ENCODE measurements around the gene ZEB2.
"Not testable (repeated sequence)": the region's sequence is repeated elsewhere in the genome, so short reads cannot be mapped to it uniquely, and the experiment has no call there.

The ZEB2 gene

DNA sequence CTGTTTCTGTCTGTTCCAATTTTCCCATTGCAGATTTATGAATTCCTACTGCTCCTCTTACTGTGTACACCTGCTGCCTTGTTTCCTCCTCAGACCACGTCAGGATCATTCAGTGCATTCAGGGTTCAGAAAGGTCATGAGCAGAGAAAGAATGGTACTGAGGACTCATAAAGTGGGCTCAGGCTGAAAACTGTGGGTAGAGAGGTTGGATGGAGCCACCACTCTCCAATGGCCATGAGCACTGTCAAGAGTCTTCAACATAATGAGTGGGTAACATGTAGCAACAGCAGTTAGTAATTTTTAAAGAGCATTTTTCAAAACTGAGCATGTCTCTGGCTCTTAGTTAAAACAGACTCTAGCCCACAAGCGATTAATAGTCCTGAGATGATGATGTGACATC lies 138.2 kb downstream of the ZEB2 start:
- DNase-seq (ENCODE audit: low spot score) = no peak

DNA sequence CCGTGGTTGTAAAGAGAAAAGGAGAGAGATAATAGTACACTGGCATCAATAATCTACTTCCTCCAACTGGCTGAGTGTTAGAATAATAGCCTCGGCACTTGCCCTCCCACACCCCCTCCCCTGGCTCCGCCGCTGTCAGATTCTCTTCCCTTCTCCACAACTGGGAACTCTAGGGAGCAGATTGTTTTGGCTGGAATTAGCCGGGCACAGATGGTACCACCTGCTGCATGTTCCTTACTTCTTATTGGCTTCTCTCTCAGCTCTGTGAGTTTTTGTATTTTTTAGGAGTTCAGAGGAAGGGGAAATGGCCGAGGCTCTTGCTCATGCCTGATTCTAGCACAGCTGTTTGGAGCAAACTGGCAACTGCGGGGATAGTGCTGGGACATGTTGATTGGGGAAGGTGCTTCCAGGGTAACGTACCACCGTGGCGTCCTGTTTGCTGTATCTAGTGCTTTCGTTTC lies 140.0 kb downstream of the ZEB2 start:
- DNase-seq (ENCODE audit: low spot score) = no peak

DNA sequence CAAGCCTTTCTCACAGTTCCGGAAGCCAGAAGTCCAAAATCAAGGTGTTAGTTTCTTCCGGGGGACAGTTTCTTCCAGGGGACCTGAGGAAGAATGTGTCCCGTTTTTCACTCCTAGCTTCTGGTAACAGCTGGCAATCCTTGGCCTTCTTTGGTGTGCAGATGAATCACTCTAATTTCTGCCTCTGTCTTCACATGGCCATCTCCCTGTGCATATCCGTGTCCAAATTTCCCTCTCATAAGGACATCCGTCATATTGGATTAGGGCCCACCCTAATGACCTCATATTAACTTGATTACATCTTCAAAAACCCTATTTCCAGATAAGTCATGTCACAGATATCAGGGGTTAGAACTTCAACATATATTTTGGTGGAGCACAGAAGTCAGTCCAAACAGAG lies 141.4 kb downstream of the ZEB2 start:
- DNase-seq (ENCODE audit: low spot score) = no peak

DNA sequence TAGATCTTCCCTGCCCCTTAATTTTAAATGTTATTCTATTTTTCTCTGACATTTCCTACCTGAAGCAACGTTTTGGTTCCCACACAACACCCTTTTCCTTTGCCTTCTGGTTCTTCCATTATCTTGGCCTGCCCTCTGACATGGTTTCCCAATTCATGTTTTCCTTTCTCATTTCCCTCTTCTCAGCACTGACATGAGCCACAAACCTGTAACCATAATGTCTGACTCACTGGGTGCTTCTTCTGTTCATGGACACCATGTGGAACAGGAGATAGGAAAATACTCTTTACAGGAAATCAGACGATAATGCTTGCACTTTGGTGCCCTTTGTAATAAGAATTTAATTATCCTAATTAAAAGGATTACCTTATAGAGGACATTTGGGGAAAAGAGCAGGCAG lies 142.0 kb downstream of the ZEB2 start:
- no peak for DNase-seq (ENCODE audit: low spot score)

DNA sequence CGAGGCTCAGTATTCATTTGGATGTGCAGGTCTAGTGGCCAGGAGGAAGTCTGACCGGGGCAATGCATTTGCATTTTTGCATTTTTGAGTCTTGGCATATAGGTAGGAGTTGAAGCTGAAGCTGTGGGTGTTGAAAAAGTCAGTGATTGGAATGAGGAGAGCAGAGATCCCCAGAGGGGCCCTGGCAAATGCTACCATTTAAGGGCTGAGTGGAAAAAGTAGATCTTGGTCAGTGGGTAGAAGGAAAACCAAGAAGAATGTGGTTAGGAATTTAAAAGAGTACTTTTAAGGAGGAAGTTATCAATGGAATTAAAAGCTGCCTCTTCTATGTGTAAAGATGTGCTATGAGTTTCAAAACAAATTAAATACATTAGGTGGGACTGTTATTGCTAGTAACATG lies 143.0 kb downstream of the ZEB2 start:
- no peak for DNase-seq (ENCODE audit: low spot score)

DNA sequence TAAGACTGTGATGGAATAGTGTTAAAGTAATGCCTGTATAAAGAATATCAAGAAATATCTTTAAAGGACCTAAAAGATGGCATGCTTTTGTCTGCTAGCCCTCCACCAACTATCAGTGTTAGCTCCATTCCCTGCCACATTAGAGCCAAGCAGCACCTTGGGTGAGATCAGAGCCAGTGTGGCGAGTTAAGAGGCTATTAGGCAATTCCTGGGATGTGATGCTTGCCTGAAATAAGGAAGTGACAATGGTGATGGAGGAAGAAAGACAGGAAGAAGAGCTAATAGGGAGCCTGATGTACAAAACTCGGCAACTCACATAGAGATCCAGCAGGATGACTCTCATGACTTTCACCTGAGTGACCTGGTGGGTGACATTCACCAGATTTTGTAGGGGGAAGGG lies 143.5 kb downstream of the ZEB2 start:
- DNase-seq (ENCODE audit: low spot score) = no peak

DNA sequence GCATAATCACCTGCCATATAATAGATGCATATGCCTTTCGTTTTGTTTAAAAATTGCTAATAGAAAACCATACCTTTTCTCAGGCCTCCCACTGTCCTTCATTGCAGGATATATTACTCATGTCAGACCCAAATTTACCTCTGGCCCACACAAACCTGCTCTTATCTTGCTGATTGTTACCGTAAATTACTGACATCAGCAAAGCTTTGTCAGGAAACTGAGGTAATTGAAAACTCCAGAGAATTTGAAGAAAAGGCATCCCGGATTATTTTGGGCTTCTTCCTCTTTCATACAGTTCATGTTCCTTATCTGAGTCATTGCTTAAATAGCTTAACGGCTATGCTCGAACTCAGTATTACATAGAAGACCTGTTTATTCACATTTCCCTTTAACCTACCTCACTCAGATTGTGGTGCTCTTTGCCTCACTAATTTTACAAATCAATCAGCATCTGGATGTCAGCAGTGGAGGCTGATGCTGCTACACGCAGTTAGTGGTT lies 145.7 kb downstream of the ZEB2 start:
- DNase-seq (ENCODE audit: low spot score) = no peak

DNA sequence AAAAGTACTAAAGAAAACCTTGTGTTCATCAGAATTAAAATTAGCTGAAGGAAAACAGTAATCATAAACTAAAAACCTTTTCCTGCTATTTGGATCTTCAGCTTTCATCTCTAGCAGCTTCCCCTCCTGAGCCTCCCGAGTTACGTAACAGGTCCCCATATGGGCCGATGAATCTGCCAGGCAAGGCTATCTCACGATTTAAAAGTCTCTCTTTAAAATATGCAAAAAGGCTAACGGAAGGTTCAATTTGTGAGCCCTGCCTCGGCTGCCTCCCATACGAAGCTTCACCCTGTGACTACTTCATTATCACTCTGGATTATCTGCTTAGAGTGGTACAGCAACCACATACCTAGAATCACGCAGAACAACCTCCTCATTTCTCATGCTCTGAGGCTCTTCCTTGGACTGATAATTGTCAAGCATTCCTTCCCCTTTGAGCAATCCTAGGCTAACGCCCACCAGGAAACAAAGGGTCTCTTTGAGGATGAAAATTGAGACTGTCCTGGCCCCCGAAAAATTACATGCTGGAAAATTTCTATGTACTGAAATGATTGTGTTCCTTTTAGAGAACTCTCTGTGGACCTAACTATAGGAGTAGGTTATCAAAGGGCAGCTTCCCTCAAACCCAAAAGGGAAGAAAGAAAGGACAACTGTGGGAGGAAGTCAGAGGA lies 147.4 kb downstream of the ZEB2 start:
- DNase-seq (ENCODE audit: low spot score) = no peak

DNA sequence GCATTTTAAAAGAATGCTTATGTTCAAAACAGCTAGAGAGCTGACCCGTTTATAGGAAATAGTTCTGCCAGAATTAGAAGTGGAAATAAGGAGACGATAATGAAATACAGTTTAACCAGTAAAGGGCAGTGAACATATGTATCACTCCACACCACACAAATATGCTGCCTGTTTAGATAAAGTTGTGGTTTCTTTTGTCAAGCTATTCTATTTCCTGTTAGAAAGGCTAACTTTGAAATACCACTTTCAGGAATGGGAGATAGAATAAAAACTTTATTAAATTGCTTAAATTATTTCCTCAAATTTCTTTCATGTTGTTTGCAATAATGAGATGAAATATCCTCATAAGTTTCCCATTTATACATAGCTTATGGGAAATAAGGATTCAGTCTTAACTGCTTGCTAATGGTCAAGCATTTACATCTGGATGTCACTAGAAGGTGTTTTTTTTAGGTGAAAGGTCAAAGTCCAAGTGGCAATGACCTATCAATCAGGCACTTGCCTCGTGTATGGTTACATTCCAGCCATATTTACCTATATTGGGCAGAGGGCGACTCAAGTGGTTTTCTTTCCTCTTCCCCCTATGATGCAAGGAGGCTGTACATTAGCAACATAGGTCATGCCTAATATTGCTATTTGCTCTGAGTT lies 148.9 kb downstream of the ZEB2 start:
- DNase-seq (ENCODE audit: low spot score) = no peak

DNA sequence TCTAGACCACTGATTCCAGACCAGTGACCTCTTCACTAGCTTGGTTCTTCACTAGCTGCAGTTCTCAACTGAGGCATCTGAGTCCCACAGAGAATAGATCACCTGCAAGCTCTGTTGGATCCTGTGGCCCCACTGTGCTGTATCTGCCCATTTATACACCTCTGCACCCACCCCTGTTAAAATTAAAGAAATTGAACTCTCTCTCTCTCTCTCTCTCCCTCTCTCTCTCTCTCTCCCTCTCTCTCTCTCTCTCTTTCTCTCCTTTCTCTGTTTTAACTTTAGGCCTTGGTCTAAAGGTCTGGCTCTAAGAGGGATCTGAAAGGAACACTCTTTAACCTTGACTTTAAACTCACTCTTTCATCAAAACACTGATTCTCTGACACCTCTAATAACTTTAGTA lies 150.5 kb downstream of the ZEB2 start:
- no peak for DNase-seq (ENCODE audit: low spot score)

DNA sequence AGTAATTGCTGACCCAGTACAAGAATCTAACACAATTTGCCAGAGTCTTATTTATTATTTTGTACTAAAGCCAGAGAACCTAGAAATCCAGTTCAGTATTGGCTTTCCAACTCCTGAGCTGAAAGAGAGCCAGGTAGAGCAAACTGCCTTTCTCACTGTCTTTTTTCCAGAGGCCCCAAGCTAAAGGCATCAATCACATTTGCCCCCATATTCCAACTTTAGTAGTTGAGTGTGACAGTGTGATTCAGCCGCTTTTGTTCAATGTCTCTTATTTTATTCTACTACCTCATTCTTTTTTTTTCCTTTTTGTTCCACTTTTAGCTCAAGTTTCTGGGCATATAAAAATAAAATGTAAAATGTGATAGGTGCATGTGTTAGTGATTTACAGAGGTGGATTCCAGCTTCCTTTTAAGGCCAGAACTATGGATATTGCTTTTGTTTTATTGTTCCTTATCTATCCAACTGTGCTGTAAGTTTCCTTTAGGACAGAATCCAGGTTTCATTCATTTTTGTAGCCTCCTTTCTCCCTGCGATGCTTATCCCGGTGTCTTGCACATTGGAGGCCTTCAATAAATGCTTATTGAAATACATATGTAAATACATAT lies 153.0 kb downstream of the ZEB2 start:
- DNase-seq (ENCODE audit: low spot score) = no peak

DNA sequence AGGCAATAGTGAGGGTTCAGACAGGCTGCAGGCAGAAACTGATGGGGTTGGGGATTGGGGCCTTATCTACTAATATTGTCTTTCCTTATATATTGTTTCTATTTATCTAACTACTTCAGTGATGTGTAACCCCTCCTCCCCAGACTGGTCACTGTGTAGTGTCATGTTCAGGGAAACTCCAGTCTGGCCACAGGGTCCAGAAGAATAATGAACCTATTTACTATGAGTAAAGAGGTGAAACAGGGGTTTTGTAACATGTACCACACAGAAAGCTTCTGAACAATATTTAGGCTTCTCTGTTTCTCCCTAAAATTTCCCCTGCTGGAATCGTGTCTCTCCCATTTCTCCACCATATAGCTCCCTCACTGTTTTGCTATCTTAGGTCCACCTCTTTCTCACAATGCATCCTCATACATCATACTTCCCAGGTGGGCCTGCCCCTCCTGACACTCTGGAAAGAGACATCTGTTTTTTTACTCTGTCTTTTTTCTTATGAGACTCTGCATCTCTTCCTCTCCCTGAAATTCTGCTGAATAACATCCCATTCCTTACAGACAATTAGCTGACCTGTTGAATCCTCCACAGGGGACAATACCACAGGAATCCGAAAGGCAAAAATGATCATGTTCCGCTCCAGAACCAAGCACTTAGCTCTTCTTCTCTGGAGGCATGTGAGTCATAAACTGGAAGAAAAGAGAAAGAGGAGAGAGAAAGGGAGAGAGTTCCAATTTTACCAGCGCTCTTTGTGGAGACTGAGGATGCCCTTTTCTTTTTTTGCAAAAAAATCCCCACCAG lies 154.8 kb downstream of the ZEB2 start:
- no peak for DNase-seq (ENCODE audit: low spot score)

DNA sequence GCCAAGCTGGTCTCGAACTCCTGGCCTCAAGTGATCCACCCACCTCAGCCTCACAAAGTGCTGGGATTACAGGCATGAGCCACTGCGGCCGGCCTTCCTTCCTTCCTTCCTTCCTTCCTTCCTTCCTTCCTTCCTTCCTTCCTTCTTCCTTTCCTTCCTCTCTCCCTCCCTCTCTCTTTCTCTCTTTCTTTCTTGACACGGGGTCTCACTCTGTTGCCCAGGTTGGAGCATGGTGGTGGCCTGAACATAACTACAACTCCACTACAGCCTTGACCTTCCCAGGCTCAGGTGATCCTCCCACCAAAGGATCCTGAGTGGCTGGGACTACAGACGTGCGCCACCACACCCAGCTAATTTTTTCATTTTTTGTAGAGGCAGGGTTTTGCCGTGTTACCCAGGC lies 155.7 kb downstream of the ZEB2 start:
- DNase-seq (ENCODE audit: low spot score) = not testable (repeated sequence)

DNA sequence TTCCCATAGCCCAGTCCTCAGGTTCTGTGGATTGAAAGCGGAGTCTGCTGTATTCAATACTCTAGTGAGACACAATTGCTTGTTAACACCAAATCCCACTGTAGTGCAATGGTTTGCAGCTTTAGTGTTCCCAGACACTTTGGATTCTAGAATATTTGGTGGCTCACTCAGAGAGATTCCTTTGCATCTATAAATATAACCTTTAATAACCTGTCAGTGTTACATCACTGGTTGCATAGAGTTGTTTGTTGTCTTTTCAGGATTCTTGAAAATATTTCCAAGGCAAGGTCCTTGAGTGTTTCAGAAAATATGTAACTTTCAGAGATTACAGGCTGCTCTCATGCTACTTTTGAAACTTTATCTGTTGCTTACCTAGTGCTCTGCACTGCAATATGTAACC lies 157.5 kb downstream of the ZEB2 start:
- peak; percentile 56 for DNase-seq (ENCODE audit: low spot score)

DNA sequence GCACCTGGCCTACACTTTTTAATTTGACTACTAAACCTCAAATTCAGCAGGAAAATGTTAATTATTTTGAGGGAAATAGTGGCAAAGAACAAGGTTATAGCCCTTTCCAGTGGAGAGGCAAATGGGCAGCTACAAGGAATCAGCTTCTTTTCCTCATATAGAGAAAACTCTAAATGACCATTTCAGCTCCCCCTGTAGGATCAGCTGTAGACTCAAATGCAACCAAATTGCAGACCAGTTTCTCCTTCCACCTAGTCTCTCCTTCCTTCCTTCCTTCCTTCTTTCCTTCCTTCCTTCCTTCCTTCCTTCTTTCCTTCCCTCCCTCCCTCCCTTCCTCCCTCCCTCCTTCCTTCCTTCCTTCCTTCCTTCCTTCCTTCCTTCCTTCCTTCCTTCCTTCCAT lies 158.2 kb downstream of the ZEB2 start:
- DNase-seq (ENCODE audit: low spot score) = no peak

DNA sequence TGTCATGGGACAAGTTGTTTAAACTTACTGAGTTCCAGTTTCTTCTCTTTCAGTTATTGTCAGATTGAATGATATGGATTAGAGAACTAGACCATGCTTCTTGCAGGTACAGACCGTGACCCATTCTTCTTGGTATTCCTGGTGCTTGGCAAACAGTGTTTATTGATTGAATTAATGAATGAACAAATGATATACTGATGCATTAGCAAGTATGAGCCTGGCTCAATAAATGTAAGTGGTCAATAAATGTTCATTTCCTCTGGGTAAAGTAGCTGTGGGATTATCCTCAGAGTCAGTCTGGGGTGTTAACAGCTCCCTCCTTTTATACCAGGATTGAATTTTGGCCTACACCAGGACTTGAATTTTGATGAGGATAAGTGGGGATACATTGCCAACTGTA lies 160.2 kb downstream of the ZEB2 start:
- DNase-seq (ENCODE audit: low spot score) = no peak

DNA sequence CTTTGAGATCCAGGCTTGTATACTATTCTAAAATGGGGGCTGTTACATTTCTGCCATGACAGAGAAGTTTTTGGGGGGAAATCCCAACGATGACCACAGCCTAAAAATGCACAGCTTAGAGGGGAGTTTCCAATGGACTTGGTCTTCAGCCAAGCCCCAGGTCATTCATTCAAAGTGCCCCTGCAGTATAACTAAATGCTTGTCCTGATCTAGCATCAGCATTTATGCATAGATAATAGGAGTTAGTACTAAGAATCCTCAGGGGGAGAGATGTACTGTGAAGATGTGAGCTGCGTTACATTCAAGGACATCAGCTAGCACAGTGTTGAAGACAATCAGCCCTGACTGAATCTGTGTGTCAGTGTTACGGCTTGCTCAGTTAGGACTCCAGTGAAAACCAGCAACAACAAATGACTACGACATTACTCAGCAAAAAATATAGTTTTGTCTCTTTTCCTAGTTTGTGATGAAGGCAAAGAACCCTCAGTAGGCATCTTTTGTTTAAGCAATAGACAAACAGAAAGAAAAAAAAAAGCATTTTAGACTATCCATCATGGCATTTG lies 160.9 kb downstream of the ZEB2 start:
- DNase-seq (ENCODE audit: low spot score) = no peak

DNA sequence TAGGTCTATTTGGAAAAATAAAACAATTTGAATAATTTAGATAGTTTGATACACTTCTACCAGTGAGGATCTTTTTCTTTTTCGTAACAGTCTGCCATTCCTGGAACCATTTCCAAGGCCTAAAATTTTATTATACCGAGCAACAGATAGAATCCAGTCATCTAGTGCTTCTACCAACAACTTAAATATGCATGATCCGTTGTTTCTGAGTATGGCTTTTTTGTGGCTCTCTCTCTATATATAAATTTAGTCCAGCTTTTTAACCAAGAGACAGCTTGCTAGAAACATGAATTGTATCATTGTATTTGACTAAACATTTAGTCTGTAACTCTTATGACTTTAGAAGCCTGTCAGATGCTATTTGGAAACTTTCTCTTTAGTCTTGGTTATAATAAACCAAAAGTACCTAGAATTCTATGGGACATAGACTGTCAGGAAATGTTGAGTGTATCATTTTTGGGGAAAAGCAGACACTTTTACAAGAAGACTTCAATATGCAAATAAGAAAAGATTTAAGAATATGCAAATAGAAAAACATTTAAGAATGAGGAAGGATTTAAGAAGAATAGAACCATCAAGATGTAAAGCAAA lies 161.4 kb downstream of the ZEB2 start:
- no peak for DNase-seq (ENCODE audit: low spot score)

DNA sequence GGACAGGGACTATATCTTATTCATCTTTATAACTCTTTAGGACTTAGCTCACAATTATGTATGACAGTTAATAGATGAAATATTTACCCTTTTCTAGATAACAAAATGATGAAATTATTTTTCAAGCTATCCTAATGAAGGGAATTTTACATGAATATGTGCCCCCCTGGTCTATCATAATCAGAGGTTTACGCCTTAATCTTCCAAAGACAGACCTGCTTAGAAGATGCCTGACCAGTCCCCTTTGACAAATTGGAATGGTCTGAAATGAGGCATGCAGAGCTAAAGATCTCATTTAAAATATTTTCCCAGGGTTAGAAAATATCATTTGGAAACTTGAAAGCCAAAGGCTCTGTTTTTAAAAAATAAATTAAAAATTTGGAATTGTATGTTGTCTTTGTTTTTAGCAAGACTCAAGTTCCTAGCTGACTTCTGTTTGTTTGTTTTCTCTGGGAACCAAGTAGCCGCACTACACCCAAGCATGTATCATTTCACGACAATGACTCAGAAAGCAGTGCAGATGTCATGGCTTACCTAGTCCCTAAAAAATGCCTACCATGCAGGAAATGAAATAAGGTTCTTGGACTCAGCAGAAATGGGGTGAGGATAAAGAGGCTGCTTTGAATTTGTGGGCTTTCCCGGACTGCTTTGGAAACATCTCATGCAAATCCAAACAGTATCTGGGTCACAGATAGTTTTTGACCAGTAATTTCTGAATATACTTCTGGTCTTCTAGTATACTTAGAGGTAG lies 162.1 kb downstream of the ZEB2 start:
- peak; percentile 73 for DNase-seq (ENCODE audit: low spot score)

DNA sequence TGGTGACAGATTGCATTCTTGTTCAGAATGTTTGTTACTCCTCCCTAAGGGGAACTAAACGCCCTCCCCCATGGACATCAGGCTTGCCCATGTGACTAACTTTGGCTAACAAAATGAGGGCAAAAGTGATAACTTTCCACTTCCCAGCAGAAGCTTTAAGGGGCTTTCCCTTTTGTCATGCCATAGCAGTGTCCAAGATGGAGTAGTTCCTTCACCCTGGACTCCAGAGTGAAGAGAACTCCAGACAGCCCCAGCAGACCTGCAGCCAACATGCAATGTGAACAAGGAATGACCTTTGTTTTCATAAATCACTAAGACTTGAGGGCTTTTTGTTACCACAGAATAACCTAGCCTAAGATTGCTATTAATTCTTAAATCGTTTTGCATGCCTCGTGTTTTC lies 163.5 kb downstream of the ZEB2 start:
- DNase-seq (ENCODE audit: low spot score) = no peak

DNA sequence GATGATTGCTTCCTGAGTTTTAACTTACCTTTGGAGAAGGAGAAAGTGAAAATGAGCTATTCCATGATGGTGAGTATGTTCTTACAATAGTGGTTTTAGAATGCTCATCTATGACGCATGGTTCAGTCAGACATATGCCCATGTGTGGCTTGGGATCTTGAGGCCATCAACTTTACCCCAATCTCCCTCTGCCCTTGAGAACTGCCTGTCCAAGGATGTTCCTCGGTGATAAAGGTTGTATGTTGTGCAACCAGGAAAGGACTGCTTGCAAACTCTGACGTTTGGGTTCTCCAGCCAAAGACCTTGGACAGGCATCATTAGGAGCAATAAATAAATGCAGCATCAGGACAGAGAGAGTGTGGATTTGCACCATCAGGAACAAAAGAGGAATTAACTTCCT lies 165.0 kb downstream of the ZEB2 start:
- no peak for DNase-seq (ENCODE audit: low spot score)
